HepG2 (cell line): Measurements from ENCODE around the gene VCAN. TPM values are rescaled to one million over a fixed set of nuclear protein-coding genes. Genes with fewer than 3 reads are reported as not detected.

ENCODE experiments used
- ATAC-seq: fragments of 200-7000 bp; cut with Tn5 transposase; 3 replicates; pipeline ENCODE4 v1.9.1; 2020; ENCODE audit warnings: mild to moderate bottlenecking, moderate library complexity
- BruUV-seq: library from RNA; stranded (reverse); fragments of 400-500 nt; replicated peaks from 2 replicates; lab custom pipeline; 2021; lab: Mats Ljungman, UMichigan
- CTCF ChIA-PET: fragments of 300-600 bp; formaldehyde crosslinking; extraction: SDS; loops from one replicate; lab custom pipeline; 2021; ENCODE audit warnings: low total read pairs, inconsistent platforms, low intra/inter-chr PET ratio; lab: Yijun Ruan, JAX
- POLR2A ChIA-PET: fragments of 350-600 bp; sonication (Branson Sonifier 250); formaldehyde crosslinking; loops from one replicate; lab custom pipeline; 2020; ENCODE audit warnings: antibody characterized with exemption, inconsistent platforms; lab: Yijun Ruan, JAX
- DNase-seq: peaks from one replicate; pipeline ENCODE4 v3.0.0-alpha.2; 2015; ENCODE audit warnings: low spot score
- FAIRE-seq: peaks from 3 replicates; lab custom pipeline; 2011; peaks lifted over from hg19 to GRCh38; lab: Jason Lieb, UNC
- H2AFZ ChIP-seq: one replicate; pipeline ENCODE4 v1.6.1; 2011; ENCODE audit warnings: low read length, inconsistent platforms
- H3K27ac ChIP-seq: fragments of 300-600 bp; 3 replicates; pipeline ENCODE4 v1.8.0; 2011; ENCODE audit warnings: mixed run types, mild to moderate bottlenecking, mixed read lengths, low read length, inconsistent platforms; ENCODE audit not compliant: insufficient read depth; ENCODE audit errors: extremely low read length
- H3K27me3 ChIP-seq, 2 experiments: fragments of 200-600 bp in 1 of 2; 2 replicates in 1 of 2; 3 replicates in 1 of 2; pipeline versions ENCODE4 v1.6.0 to v1.8.0; 2011; ENCODE audit warnings: low read length in 2 of 2, mild to moderate bottlenecking in 2 of 2, moderate library complexity in 2 of 2, inconsistent platforms in 1 of 2; ENCODE audit not compliant: insufficient read depth in 2 of 2, control insufficient read depth in 1 of 2
- H3K36me3 ChIP-seq, 2 experiments: fragments of 200-600 bp in 1 of 2; replicated peaks in 1 of 2; 2 replicates in 1 of 2; 3 replicates in 1 of 2; pipeline versions ENCODE4 v1.5.1 to v1.8.0; 2011; ENCODE audit warnings: low read length in 2 of 2, inconsistent platforms in 1 of 2; ENCODE audit not compliant: insufficient read depth in 2 of 2, control insufficient read depth in 1 of 2
- H3K4me1 ChIP-seq: 2 replicates; pipeline ENCODE4 v1.5.1; 2012; ENCODE audit warnings: low read length, inconsistent platforms; ENCODE audit not compliant: insufficient read depth
- H3K4me2 ChIP-seq: 2 replicates; pipeline ENCODE4 v1.6.0; 2011; ENCODE audit warnings: low read depth, low read length, inconsistent platforms
- H3K4me3 ChIP-seq, 3 experiments: fragments of 200-600 bp in 1 of 3; sonication (generic), shearing (Covaris generic) in 1 of 3; replicated peaks in 1 of 3; 2 replicates each; pipeline ENCODE4 v1.5.1; 2011 to 2016; ENCODE audit warnings: low read length in 3 of 3, inconsistent platforms in 2 of 3, low read depth in 2 of 3, mild to moderate bottlenecking in 2 of 3, control low read depth in 1 of 3, mixed read lengths in 1 of 3; ENCODE audit not compliant: insufficient read depth in 1 of 3
- H3K79me2 ChIP-seq: one replicate; pipeline ENCODE4 v1.6.1; 2011; ENCODE audit warnings: low read length, inconsistent platforms; ENCODE audit not compliant: insufficient read depth
- H3K9ac ChIP-seq: 2 replicates; pipeline ENCODE4 v1.6.0; 2011; ENCODE audit warnings: mild to moderate bottlenecking, low read depth, low read length, inconsistent platforms; ENCODE audit not compliant: insufficient read depth
- H3K9me3 ChIP-seq: 2 replicates; pipeline ENCODE4 v1.5.1; 2012; ENCODE audit warnings: mild to moderate bottlenecking, low read length
- H4K20me1 ChIP-seq: 2 replicates; pipeline ENCODE4 v1.6.0; 2011; ENCODE audit warnings: inconsistent platforms, mild to moderate bottlenecking, low read length, moderate library complexity; ENCODE audit not compliant: insufficient read depth
- AKNA ChIP-seq: sonication (generic); formaldehyde crosslinking; IDR thresholded peaks from 2 replicates; pipeline ENCODE4 v1.4.0; 2020; ENCODE audit warnings: missing genetic modification reagents, borderline replicate concordance
- NFE2L1 ChIP-seq: sonication (generic); formaldehyde crosslinking; IDR thresholded peaks from 2 replicates; pipeline ENCODE4 v1.4.0; 2020; ENCODE audit warnings: missing genetic modification reagents, mild to moderate bottlenecking, borderline replicate concordance
- ZIK1 ChIP-seq: sonication (generic); formaldehyde crosslinking; IDR thresholded peaks from 2 replicates; pipeline ENCODE4 v1.5.0; 2020; ENCODE audit warnings: mild to moderate bottlenecking, low read depth, missing genetic modification reagents, borderline replicate concordance
- ZNF224 ChIP-seq: sonication (generic); formaldehyde crosslinking; IDR thresholded peaks from 2 replicates; pipeline ENCODE4 v1.5.0; 2020; ENCODE audit warnings: mild to moderate bottlenecking, missing genetic modification reagents
- ZNF451 ChIP-seq: sonication (generic); formaldehyde crosslinking; IDR thresholded peaks from 2 replicates; pipeline ENCODE4 v1.5.0; 2020; ENCODE audit warnings: mild to moderate bottlenecking, missing genetic modification reagents
- ZNF577 ChIP-seq: sonication (generic); formaldehyde crosslinking; IDR thresholded peaks from 2 replicates; pipeline ENCODE4 v1.4.0; 2020; ENCODE audit warnings: mild to moderate bottlenecking, low read depth, missing genetic modification reagents, borderline replicate concordance
- ZNF850 ChIP-seq: sonication (generic); formaldehyde crosslinking; conservative IDR thresholded peaks from 2 replicates; pipeline ENCODE4 v1.9.0; 2021; ENCODE audit warnings: mild to moderate bottlenecking, missing genetic modification reagents
- ZSCAN20 ChIP-seq: sonication (generic); formaldehyde crosslinking; IDR thresholded peaks from 2 replicates; pipeline ENCODE4 v1.4.0; 2020; ENCODE audit warnings: missing genetic modification reagents, mild to moderate bottlenecking, borderline replicate concordance
- in situ Hi-C: cut with HindIII; loops from 2 replicates; pipeline ENCODE4 v1.10.0; 2017; ENCODE audit warnings: low pct_unique_long_range_greater_than_20kb; ENCODE audit not compliant: extremely low pct_ligation_motif_present
- intact Hi-C: fragments of 100-400 bp; cut with micrococcal nuclease; formaldehyde crosslinking; loops from one replicate; pipeline ENCODE4 v1.10.0; 2022; ENCODE audit not compliant: unreplicated experiment
- polyA plus RNA-seq, 8 experiments: library from polyadenylated mRNA; depleted of rRNA in 3 of 8; stranded (reverse) in 7 of 8; unstranded in 1 of 8; fragments of >200 nt; fragmentation: Illumina TruSeq in 4 of 8; extraction: Trizol in 4 of 8; gene quantifications; 2 replicates each; pipeline versions ENCODE4 v1.2.1 to v1.2.3, GENCODE V29; 2011 to 2016; ENCODE audit warnings: low read depth in 4 of 8, missing spikeins in 1 of 8, mixed read lengths in 1 of 8; ENCODE audit not compliant: insufficient read depth in 1 of 8
- total RNA-seq, 5 experiments: library from RNA; depleted of rRNA; stranded (reverse); fragments of >200 nt; fragmentation: Illumina TruSeq; extraction: Trizol; gene quantifications; 2 replicates each; pipeline ENCODE4 v1.2.3, GENCODE V29; 2016; ENCODE audit warnings: low read depth in 1 of 5
- TF ChIP-seq, protein P1 (sequence below): sonication (generic); formaldehyde crosslinking; IDR thresholded peaks from 2 replicates; pipeline ENCODE4 v1.5.1; 2020; ENCODE audit warnings: missing genetic modification reagents, mild to moderate bottlenecking, borderline replicate concordance
- TF ChIP-seq, protein P2 (sequence below): sonication (generic); formaldehyde crosslinking; IDR thresholded peaks from 2 replicates; pipeline ENCODE4 v1.9.0; 2021; ENCODE audit warnings: missing genetic modification reagents, mild to moderate bottlenecking, borderline replicate concordance

The VCAN gene
- total and polyA plus RNA-seq, 2 of the 13 experiments (the other 11 are each of a cell fraction or from before 2014, with no cell fraction given) = 1.2 to 3.5 TPM

DNA sequence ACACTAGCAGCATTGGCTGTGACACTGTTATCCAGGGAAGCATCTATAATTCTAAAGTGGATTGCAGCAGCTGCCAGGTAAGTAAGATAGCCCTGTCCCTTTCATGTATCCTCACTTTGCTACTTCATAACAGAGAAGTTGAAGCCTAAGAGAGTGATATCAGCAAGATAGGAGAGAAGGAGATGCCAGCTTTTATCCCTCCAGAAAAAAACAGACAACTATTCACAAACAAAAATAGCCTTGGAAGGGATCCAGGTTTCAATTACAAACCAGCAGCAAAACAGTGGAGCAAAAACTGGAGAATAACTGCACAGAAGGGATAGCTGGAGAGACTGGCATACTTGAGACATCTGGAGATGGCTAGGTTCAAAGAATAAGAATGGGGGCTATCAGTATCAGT, 19.6 kb upstream of the VCAN start:
- in situ Hi-C loops = no loop called here
- POLR2A ChIA-PET = no interaction called here
- no peaks in the 10 kb centered on the region for H3K27me3 ChIP-seq
- CTCF ChIA-PET = no interaction called here
- no peak for DNase-seq
- no peaks in the 10 kb centered on the region for H3K36me3 ChIP-seq
- H3K4me3 ChIP-seq = no peak overlapping the region
- no peaks in the 10 kb centered on the region for H3K79me2 ChIP-seq
- no peak for FAIRE-seq
- H3K9me3 ChIP-seq = peaks cover 19% of the 10 kb centered on the region; the same call in 1 of the 2 replicates
- intact Hi-C loops = no loop called here
- TF ChIP-seq AKNA (CRISPR knock-in tag) (no peak), ZSCAN20 (CRISPR knock-in tag) (no peak), ZNF451 (CRISPR knock-in tag) (no peak), ZIK1 (CRISPR knock-in tag) (no peak), ZNF577 (CRISPR knock-in tag) (no peak), NFE2L1 (CRISPR knock-in tag) (no peak), ZNF850 (CRISPR knock-in tag) (no peak), ZNF224 (CRISPR knock-in tag) (no peak)
- TF ChIP-seq, protein P1, sequence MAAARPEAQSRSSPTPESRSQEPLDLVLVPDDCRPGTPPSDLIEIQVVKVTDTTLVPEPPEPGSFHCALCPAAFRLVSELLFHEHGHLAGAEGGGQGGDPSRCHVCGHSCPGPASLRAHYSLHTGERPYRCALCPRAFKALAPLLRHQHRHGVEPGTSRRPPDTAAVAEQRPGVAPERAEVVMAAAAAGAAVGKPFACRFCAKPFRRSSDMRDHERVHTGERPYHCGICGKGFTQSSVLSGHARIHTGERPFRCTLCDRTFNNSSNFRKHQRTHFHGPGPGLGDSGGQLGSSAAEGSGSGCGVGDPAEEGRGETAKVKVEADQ (CRISPR knock-in tag) = no peak
- TF ChIP-seq, protein P2, sequence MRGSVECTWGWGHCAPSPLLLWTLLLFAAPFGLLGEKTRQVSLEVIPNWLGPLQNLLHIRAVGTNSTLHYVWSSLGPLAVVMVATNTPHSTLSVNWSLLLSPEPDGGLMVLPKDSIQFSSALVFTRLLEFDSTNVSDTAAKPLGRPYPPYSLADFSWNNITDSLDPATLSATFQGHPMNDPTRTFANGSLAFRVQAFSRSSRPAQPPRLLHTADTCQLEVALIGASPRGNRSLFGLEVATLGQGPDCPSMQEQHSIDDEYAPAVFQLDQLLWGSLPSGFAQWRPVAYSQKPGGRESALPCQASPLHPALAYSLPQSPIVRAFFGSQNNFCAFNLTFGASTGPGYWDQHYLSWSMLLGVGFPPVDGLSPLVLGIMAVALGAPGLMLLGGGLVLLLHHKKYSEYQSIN (CRISPR knock-in tag) = no peak
- H2AFZ ChIP-seq = no peak overlapping the region
- H3K4me1 ChIP-seq = no peaks in the 10 kb centered on the region
- no peak overlapping the region for H3K27ac ChIP-seq
- H3K9ac ChIP-seq = no peak overlapping the region
- no peak for ATAC-seq
- BruUV-seq = no TSS peak
- H3K4me2 ChIP-seq = no peak overlapping the region
- no peaks in the 10 kb centered on the region for H4K20me1 ChIP-seq
